Bone marrow (tissue), 2 donors: ENCODE measurements around the gene TANGO2.

Source experiments
- DNase-seq, 2 donors: peaks; one replicate each; lab custom pipeline; 2025; lab: John Stamatoyannopoulos, UW

Gene TANGO2

GRCh38 chr22:20086101-20086599 is 65.2 kb downstream of the TANGO2 start:
- DNase-seq, result no peak

GRCh38 chr22:20086763-20087162 is 65.9 kb downstream of the TANGO2 start:
- no peak for DNase-seq

GRCh38 chr22:20087319-20088262 is 66.7 kb downstream of the TANGO2 start:
- no peak for DNase-seq

- no peak for DNase-seq
Measured at GRCh38 chr22:20088263-20088648, 67.3 kb downstream of the TANGO2 start.

- DNase-seq, result no peak
Measured at GRCh38 chr22:20089226-20089976, 68.5 kb downstream of the TANGO2 start.

GRCh38 chr22:20089977-20090729 is 69.2 kb downstream of the TANGO2 start:
- DNase-seq, result no peak

- DNase-seq, result no peak
Measured at GRCh38 chr22:20090730-20091240, 69.9 kb downstream of the TANGO2 start.

GRCh38 chr22:20091690-20092476 is 71.0 kb downstream of the TANGO2 start:
- no peak for DNase-seq

GRCh38 chr22:20092477-20092854 is 71.6 kb downstream of the TANGO2 start:
- no peak for DNase-seq

- DNase-seq, result no peak
Measured at GRCh38 chr22:20093418-20094196, 72.7 kb downstream of the TANGO2 start.

- DNase-seq, result no peak
Measured at GRCh38 chr22:20094197-20094807, 73.4 kb downstream of the TANGO2 start.

GRCh38 chr22:20095521-20095920 is 74.6 kb downstream of the TANGO2 start:
- DNase-seq, result no peak

- no peak for DNase-seq
Measured at GRCh38 chr22:20096574-20097420, 75.9 kb downstream of the TANGO2 start.

- no peak for DNase-seq
Measured at GRCh38 chr22:20099099-20099711, 78.3 kb downstream of the TANGO2 start.

GRCh38 chr22:20101638-20102037 is 80.7 kb downstream of the TANGO2 start:
- no peak for DNase-seq

GRCh38 chr22:20102203-20102780 is 81.4 kb downstream of the TANGO2 start:
- no peak for DNase-seq

GRCh38 chr22:20105456-20106204 is 84.7 kb downstream of the TANGO2 start:
- no peak for DNase-seq
